ENCODE results near the gene GALNT11.

GALNT11 gene

GRCh38 chr7:152090747-152091146 lies 65.3 kb downstream of the GALNT11 start:
- Histone ChIP-seq H3K4me2 (ENCODE audit: low read length, poor library complexity, severe bottlenecking) (no peak overlapping the region), H3K27ac (ENCODE audit: low read length, poor library complexity, severe bottlenecking) (no peak overlapping the region), H3K79me1 (replicated peaks; ENCODE audit: low read length, poor library complexity, severe bottlenecking) (peaks cover 18% of the 10 kb centered on the region), H2BK120ac (ENCODE audit: low read depth, low read length) (no peak overlapping the region), H3K14ac (ENCODE audit: low read length in 2 of 2) (no peak overlapping the region), H3K23ac (ENCODE audit: low read length in 2 of 2) (no peak overlapping the region), H3K4ac (ENCODE audit: low read depth in 1 of 2, low read length in 2 of 2) (no peak overlapping the region), H2AK5ac (ENCODE audit: low read length, severe bottlenecking) (no peak overlapping the region), H2AFZ (ENCODE audit: low read depth, low read length) (no peak overlapping the region), H3K9ac (ENCODE audit: low read length) (no peak overlapping the region), H4K8ac (ENCODE audit: low read length) (no peak overlapping the region), H3K4me3 (ENCODE audit: insufficient read depth in 1 of 2, low read depth in 1 of 2, low read length in 2 of 2) (no peak overlapping the region), H4K91ac (ENCODE audit: low read length) (no peak overlapping the region), H3K18ac (ENCODE audit: low read depth in 1 of 2, low read length in 2 of 2) (no peak overlapping the region), H2BK15ac (ENCODE audit: low read depth, poor library complexity, severe bottlenecking) (no peak overlapping the region), H3K36me3 (ENCODE audit: control insufficient read depth in 1 of 2, insufficient read depth in 2 of 2, low read depth in 1 of 2, low read length in 2 of 2) (peaks cover 0 to 8% of the 10 kb centered on the region in 2 experiments), H3K4me1 (ENCODE audit: control insufficient read depth, insufficient read depth, low read depth, low read length) (peaks cover 5% of the 10 kb centered on the region), H3K27me3 (ENCODE audit: control insufficient read depth in 1 of 2, insufficient read depth in 1 of 2, low read length in 2 of 2) (no peaks in the 10 kb centered on the region), H2BK12ac (ENCODE audit: low read length in 2 of 2) (no peak overlapping the region), H3K9me3 (ENCODE audit: control insufficient read depth, low read length) (peaks cover 18% of the 10 kb centered on the region), H2BK5ac (ENCODE audit: low read depth, low read length, poor library complexity, severe bottlenecking) (no peak overlapping the region)
- DNase-seq, result no peak
- 93% methylated on average over 3 of the region's 6 CpGs for WGBS

GRCh38 chr7:152093717-152094116 lies 68.2 kb downstream of the GALNT11 start:
- DNase-seq, result no peak

GRCh38 chr7:152095771-152096170 lies 70.3 kb downstream of the GALNT11 start:
- Histone ChIP-seq H3K36me3 (ENCODE audit: control insufficient read depth in 1 of 2, insufficient read depth in 2 of 2, low read depth in 1 of 2, low read length in 2 of 2) (peaks cover 0 to 22% of the 10 kb centered on the region in 2 experiments), H2BK15ac (ENCODE audit: low read depth, poor library complexity, severe bottlenecking) (no peak overlapping the region), H2BK120ac (ENCODE audit: low read depth, low read length) (no peak overlapping the region), H3K4ac (ENCODE audit: low read depth in 1 of 2, low read length in 2 of 2) (no peak overlapping the region), H3K27ac (ENCODE audit: low read length, poor library complexity, severe bottlenecking) (no peak overlapping the region), H4K91ac (ENCODE audit: low read length) (no peak overlapping the region), H3K27me3 (ENCODE audit: control insufficient read depth in 1 of 2, insufficient read depth in 1 of 2, low read length in 2 of 2) (no peaks in the 10 kb centered on the region), H3K14ac (ENCODE audit: low read length in 2 of 2) (no peak overlapping the region), H3K4me3 (ENCODE audit: insufficient read depth in 1 of 2, low read depth in 1 of 2, low read length in 2 of 2) (no peak overlapping the region), H4K8ac (ENCODE audit: low read length) (no peak overlapping the region), H3K4me1 (ENCODE audit: control insufficient read depth, insufficient read depth, low read depth, low read length) (peaks cover 1% of the 10 kb centered on the region), H3K79me1 (replicated peaks; ENCODE audit: low read length, poor library complexity, severe bottlenecking) (peaks cover 13% of the 10 kb centered on the region), H2BK12ac (ENCODE audit: low read length in 2 of 2) (no peak overlapping the region), H3K9me3 (ENCODE audit: control insufficient read depth, low read length) (no peaks in the 10 kb centered on the region), H2AK5ac (ENCODE audit: low read length, severe bottlenecking) (no peak overlapping the region), H3K18ac (ENCODE audit: low read depth in 1 of 2, low read length in 2 of 2) (no peak overlapping the region), H3K23ac (ENCODE audit: low read length in 2 of 2) (no peak overlapping the region), H3K9ac (ENCODE audit: low read length) (no peak overlapping the region), H3K4me2 (ENCODE audit: low read length, poor library complexity, severe bottlenecking) (no peak overlapping the region), H2BK5ac (ENCODE audit: low read depth, low read length, poor library complexity, severe bottlenecking) (no peak overlapping the region), H2AFZ (ENCODE audit: low read depth, low read length) (no peak overlapping the region)
- WGBS, result no CpG with 5 or more reads among the region's 1 CpG
- no peak for DNase-seq

More at GRCh38 chr7:152093717-152094116, 68.2 kb downstream of the GALNT11 start:
- peaks cover 1% of the 10 kb centered on the region for H3K4me1 ChIP-seq (ENCODE audit: control insufficient read depth, insufficient read depth, low read depth, low read length)
- no peak overlapping the region for H2BK12ac ChIP-seq (ENCODE audit: low read length in 2 of 2)
- H3K27me3 ChIP-seq (ENCODE audit: control insufficient read depth in 1 of 2, insufficient read depth in 1 of 2, low read length in 2 of 2), result no peaks in the 10 kb centered on the region
- no peak overlapping the region for H2BK15ac ChIP-seq (ENCODE audit: low read depth, poor library complexity, severe bottlenecking)
- H2BK120ac ChIP-seq (ENCODE audit: low read depth, low read length), result no peak overlapping the region
- no peak overlapping the region for H3K14ac ChIP-seq (ENCODE audit: low read length in 2 of 2)
- H3K4me3 ChIP-seq (ENCODE audit: insufficient read depth in 1 of 2, low read depth in 1 of 2, low read length in 2 of 2), result no peak overlapping the region
- H3K36me3 ChIP-seq (ENCODE audit: control insufficient read depth in 1 of 2, insufficient read depth in 2 of 2, low read depth in 1 of 2, low read length in 2 of 2), result peaks cover 0 to 17% of the 10 kb centered on the region in 2 experiments
- H3K18ac ChIP-seq (ENCODE audit: low read depth in 1 of 2, low read length in 2 of 2), result no peak overlapping the region
- H4K91ac ChIP-seq (ENCODE audit: low read length), result no peak overlapping the region
- WGBS, result 99% methylated on average over 4 of the region's 4 CpGs
- H2AFZ ChIP-seq (ENCODE audit: low read depth, low read length), result no peak overlapping the region
- no peak overlapping the region for H3K4me2 ChIP-seq (ENCODE audit: low read length, poor library complexity, severe bottlenecking)
- H3K27ac ChIP-seq (ENCODE audit: low read length, poor library complexity, severe bottlenecking), result no peak overlapping the region
- no peak overlapping the region for H4K8ac ChIP-seq (ENCODE audit: low read length)
- H3K79me1 ChIP-seq (replicated peaks; ENCODE audit: low read length, poor library complexity, severe bottlenecking), result peaks cover 17% of the 10 kb centered on the region
- H3K9ac ChIP-seq (ENCODE audit: low read length), result no peak overlapping the region
- H2BK5ac ChIP-seq (ENCODE audit: low read depth, low read length, poor library complexity, severe bottlenecking), result no peak overlapping the region
- no peak overlapping the region for H3K4ac ChIP-seq (ENCODE audit: low read depth in 1 of 2, low read length in 2 of 2)
- no peak overlapping the region for H3K23ac ChIP-seq (ENCODE audit: low read length in 2 of 2)
- peaks cover 11% of the 10 kb centered on the region for H3K9me3 ChIP-seq (ENCODE audit: control insufficient read depth, low read length)
- no peak overlapping the region for H2AK5ac ChIP-seq (ENCODE audit: low read length, severe bottlenecking)

- Histone ChIP-seq H3K14ac (ENCODE audit: low read length in 2 of 2) (no peak overlapping the region), H3K23ac (ENCODE audit: low read length in 2 of 2) (no peak overlapping the region), H2AFZ (ENCODE audit: low read depth, low read length) (no peak overlapping the region), H3K4me2 (ENCODE audit: low read length, poor library complexity, severe bottlenecking) (no peak overlapping the region), H2BK5ac (ENCODE audit: low read depth, low read length, poor library complexity, severe bottlenecking) (no peak overlapping the region), H3K36me3 (ENCODE audit: control insufficient read depth in 1 of 2, insufficient read depth in 2 of 2, low read depth in 1 of 2, low read length in 2 of 2) (peaks cover 6 to 31% of the 10 kb centered on the region in 2 experiments), H3K9ac (ENCODE audit: low read length) (no peak overlapping the region), H3K9me3 (ENCODE audit: control insufficient read depth, low read length) (no peaks in the 10 kb centered on the region), H3K4me1 (ENCODE audit: control insufficient read depth, insufficient read depth, low read depth, low read length) (peaks cover 1% of the 10 kb centered on the region), H3K18ac (ENCODE audit: low read depth in 1 of 2, low read length in 2 of 2) (no peak overlapping the region), H3K4me3 (ENCODE audit: insufficient read depth in 1 of 2, low read depth in 1 of 2, low read length in 2 of 2) (no peak overlapping the region), H2AK5ac (ENCODE audit: low read length, severe bottlenecking) (no peak overlapping the region), H2BK12ac (ENCODE audit: low read length in 2 of 2) (no peak overlapping the region), H4K8ac (ENCODE audit: low read length) (no peak overlapping the region), H4K91ac (ENCODE audit: low read length) (no peak overlapping the region), H3K79me1 (replicated peaks; ENCODE audit: low read length, poor library complexity, severe bottlenecking) (peaks cover 8% of the 10 kb centered on the region), H2BK15ac (ENCODE audit: low read depth, poor library complexity, severe bottlenecking) (no peak overlapping the region), H3K27ac (ENCODE audit: low read length, poor library complexity, severe bottlenecking) (no peak overlapping the region), H3K4ac (ENCODE audit: low read depth in 1 of 2, low read length in 2 of 2) (no peak overlapping the region), H2BK120ac (ENCODE audit: low read depth, low read length) (no peak overlapping the region), H3K27me3 (ENCODE audit: control insufficient read depth in 1 of 2, insufficient read depth in 1 of 2, low read length in 2 of 2) (no peaks in the 10 kb centered on the region)
- 93% methylated on average over 4 of the region's 4 CpGs for WGBS
- no peak for DNase-seq
Observed at GRCh38 chr7:152097330-152097729, 71.9 kb downstream of the GALNT11 start.
